Endothelial cell (in vitro differentiated cells): ENCODE measurements around the gene FKBP15. TPM values are rescaled to one million over a fixed set of nuclear protein-coding genes. Genes with fewer than 3 reads are reported as not detected.
"Not testable (repeated sequence)": the region's sequence is repeated elsewhere in the genome, so short reads cannot be mapped to it uniquely, and the experiment has no call there.

Experiments used
- DNase-seq: peaks from one replicate; pipeline ENCODE4 v3.0.0; 2021; ENCODE audit warnings: low spot score
- H3K27ac Mint-ChIP-seq: one replicate; pipeline ENCODE4 v1.8.0; 2021; ENCODE audit warnings: mixed read lengths, inconsistent platforms; ENCODE audit not compliant: unreplicated experiment
- H3K27me3 Mint-ChIP-seq: one replicate; pipeline ENCODE4 v1.8.0; 2021; ENCODE audit warnings: mild to moderate bottlenecking, moderate library complexity, mixed read lengths, inconsistent platforms; ENCODE audit not compliant: unreplicated experiment
- H3K36me3 Mint-ChIP-seq: one replicate; pipeline ENCODE4 v1.8.0; 2021; ENCODE audit warnings: mild to moderate bottlenecking, low read depth, mixed read lengths, inconsistent platforms; ENCODE audit not compliant: unreplicated experiment
- H3K4me1 Mint-ChIP-seq: one replicate; pipeline ENCODE4 v1.8.0; 2021; ENCODE audit warnings: mild to moderate bottlenecking, mixed read lengths, inconsistent platforms; ENCODE audit not compliant: unreplicated experiment
- H3K4me3 Mint-ChIP-seq: one replicate; pipeline ENCODE4 v1.8.0; 2021; ENCODE audit warnings: mild to moderate bottlenecking, mixed read lengths, inconsistent platforms; ENCODE audit not compliant: unreplicated experiment
- H3K9me3 Mint-ChIP-seq: one replicate; pipeline ENCODE4 v1.8.0; 2021; ENCODE audit warnings: mixed read lengths, inconsistent platforms; ENCODE audit not compliant: unreplicated experiment
- total RNA-seq: library from RNA; stranded (reverse); fragmentation: NEBNext Ultra II Directional; extraction: Animal tissue kit (Norgen Biotek cat#: 25700); gene quantifications from one replicate; pipeline ENCODE4 v1.2.1, GENCODE V29; 2021; ENCODE audit not compliant: unreplicated experiment
- TF ChIP-seq, protein P1 (sequence below): fragments of 200-600 bp; sonication (generic); IDR thresholded peaks from one replicate; pipeline ENCODE4 v1.5.0; 2021; ENCODE audit warnings: antibody characterized with exemption; ENCODE audit not compliant: unreplicated experiment

The FKBP15 gene
- total RNA-seq, 1 donor from 2014 or later, result 30.2 TPM

DNA sequence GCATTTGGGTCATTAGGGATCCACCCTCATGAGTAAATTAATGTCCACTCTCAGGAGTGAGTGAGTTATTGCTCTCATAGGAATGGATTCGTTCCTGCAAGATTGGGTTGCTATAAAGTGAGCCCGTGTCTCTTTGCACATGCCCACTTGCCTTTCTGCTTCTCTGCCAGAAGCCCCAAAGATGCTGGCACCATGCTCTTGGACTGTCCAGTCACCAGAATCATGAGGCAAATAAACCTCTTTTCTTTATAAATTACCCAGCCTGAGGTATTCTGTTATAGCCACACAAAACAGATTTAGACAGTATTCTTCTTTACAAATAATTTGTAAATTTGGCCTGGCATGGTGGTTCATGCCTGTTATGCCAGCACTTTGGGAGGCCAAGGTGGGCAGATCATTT is 29.7 kb upstream of the FKBP15 start:
- TF ChIP-seq, protein P1, sequence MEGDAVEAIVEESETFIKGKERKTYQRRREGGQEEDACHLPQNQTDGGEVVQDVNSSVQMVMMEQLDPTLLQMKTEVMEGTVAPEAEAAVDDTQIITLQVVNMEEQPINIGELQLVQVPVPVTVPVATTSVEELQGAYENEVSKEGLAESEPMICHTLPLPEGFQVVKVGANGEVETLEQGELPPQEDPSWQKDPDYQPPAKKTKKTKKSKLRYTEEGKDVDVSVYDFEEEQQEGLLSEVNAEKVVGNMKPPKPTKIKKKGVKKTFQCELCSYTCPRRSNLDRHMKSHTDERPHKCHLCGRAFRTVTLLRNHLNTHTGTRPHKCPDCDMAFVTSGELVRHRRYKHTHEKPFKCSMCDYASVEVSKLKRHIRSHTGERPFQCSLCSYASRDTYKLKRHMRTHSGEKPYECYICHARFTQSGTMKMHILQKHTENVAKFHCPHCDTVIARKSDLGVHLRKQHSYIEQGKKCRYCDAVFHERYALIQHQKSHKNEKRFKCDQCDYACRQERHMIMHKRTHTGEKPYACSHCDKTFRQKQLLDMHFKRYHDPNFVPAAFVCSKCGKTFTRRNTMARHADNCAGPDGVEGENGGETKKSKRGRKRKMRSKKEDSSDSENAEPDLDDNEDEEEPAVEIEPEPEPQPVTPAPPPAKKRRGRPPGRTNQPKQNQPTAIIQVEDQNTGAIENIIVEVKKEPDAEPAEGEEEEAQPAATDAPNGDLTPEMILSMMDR, result no peak
- Mint-ChIP-seq H3K4me3 (no peak overlapping the region), H3K27ac (no peak overlapping the region), H3K4me1 (no peaks in the 10 kb centered on the region), H3K9me3 (no peaks in the 10 kb centered on the region), H3K36me3 (peaks cover 3% of the 10 kb centered on the region), H3K27me3 (no peaks in the 10 kb centered on the region)
- DNase-seq, result no peak

DNA sequence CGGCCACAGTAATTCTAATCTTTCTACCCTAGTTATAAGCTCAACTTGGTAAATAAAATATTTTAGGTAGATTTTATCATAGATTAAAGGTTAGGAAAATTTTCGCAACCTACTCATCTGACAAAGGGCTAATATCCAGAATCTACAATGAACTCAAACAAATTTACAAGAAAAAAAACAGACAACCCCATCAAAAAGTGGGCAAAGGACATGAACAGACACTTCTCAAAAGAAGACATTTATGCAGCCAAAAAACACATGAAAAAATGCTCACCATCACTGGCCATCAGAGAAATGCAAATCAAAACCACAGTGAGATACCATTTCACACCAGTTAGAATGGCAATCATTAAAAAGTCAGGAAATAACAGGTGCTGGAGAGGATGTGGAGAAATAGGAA is 28.6 kb upstream of the FKBP15 start:
- H3K9me3 Mint-ChIP-seq, H3K4me1 Mint-ChIP-seq, H3K4me3 Mint-ChIP-seq, H3K27me3 Mint-ChIP-seq, H3K36me3 Mint-ChIP-seq, H3K27ac Mint-ChIP-seq, DNase-seq: not testable (repeated sequence)

DNA sequence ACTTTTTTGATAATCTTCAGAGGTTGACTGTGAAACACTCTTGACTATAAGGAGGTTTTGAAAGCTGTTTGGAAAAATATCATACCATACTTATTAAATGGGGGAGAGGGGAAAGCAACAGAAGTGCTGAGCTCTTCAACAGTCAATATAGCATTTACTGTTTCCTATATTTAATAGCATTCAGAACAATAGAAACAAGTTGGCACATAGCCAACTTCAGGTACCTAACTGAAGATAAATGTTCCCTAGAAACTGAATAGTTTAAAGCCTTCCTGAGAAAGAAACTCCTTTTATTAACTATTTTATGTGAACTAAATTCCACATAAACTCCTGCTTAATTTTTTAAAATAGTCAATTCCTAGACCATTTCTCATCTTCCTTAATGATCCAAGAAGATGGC is 26.6 kb upstream of the FKBP15 start:
- Mint-ChIP-seq H3K36me3 (peaks cover 3% of the 10 kb centered on the region), H3K4me1 (no peaks in the 10 kb centered on the region), H3K27me3 (no peaks in the 10 kb centered on the region), H3K4me3 (no peak overlapping the region), H3K9me3 (no peaks in the 10 kb centered on the region), H3K27ac (no peak overlapping the region)
- TF ChIP-seq, protein P1, result no peak
- DNase-seq, result no peak

DNA sequence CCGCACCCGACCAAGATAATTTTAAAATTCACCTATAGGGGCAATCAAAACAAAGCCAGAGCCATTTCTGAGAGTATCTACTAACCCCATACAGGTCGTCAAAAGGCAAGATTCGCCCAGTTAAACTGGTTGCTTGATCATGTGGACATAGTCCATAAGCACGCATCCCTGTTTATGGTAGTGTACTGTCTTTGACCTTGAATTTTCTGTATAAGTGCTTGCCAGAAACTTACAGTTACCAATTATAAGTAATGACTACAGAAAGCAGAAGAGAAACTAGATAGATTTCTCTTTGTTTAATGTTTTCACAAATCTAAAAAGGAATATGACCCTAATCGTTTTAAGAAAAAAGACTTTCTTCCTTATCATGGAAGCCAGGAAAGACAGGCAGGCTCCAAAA is 25.9 kb upstream of the FKBP15 start:
- peaks cover 3% of the 10 kb centered on the region for H3K36me3 Mint-ChIP-seq
- H3K4me3 Mint-ChIP-seq, result no peak overlapping the region
- H3K9me3 Mint-ChIP-seq, result no peaks in the 10 kb centered on the region
- H3K27me3 Mint-ChIP-seq, result no peaks in the 10 kb centered on the region
- H3K4me1 Mint-ChIP-seq, result no peaks in the 10 kb centered on the region
- H3K27ac Mint-ChIP-seq, result no peak overlapping the region
- no peak for DNase-seq
- TF ChIP-seq, protein P1, result no peak

DNA sequence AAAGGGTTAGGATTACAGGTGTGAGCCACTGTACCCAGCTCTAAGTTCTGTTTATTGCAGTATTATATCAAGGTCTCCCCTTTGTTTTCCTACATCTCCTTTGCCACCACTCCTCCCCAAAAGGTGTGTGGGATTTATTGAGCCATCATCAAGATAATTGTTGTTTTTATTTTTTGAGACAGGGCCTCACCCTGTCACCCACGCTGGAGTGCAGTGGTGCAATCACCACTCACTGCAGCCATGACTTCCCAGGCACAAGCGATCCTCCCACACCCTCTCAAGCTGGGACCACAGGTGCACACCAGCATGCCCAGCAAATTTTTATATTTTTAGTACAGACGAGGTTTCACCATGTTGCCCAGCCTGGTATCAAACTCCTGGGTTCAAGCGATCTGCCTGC is 24.8 kb upstream of the FKBP15 start:
- Mint-ChIP-seq H3K27ac (peak overlapping the region; percentile 52), H3K36me3 (peaks cover 3% of the 10 kb centered on the region), H3K4me1 (no peaks in the 10 kb centered on the region), H3K4me3 (no peak overlapping the region), H3K27me3 (no peaks in the 10 kb centered on the region), H3K9me3 (no peaks in the 10 kb centered on the region)
- TF ChIP-seq, protein P1, result no peak
- no peak for DNase-seq

DNA sequence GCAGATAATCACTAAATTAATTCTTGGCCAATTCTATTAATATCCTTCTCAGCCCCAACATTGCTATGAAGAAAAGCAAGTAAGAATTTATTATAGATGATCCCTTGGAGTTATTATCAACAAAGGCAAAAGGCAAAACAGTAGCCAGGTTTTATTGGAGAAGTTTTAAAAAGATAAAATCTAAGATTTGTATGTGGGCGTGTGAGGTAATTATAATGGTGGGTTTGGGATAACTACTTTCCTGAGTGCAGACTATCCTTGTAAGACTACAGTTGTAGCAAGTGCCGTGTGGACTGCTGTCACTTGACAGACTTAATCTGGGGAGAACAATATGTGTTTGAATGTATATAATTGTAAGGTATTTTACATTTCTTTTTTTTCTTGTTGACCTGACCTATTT is 23.5 kb upstream of the FKBP15 start:
- TF ChIP-seq, protein P1, result no peak
- H3K4me1 Mint-ChIP-seq, result no peaks in the 10 kb centered on the region
- no peaks in the 10 kb centered on the region for H3K27me3 Mint-ChIP-seq
- DNase-seq, result no peak
- no peak overlapping the region for H3K27ac Mint-ChIP-seq
- H3K4me3 Mint-ChIP-seq, result no peak overlapping the region
- H3K36me3 Mint-ChIP-seq, result no peaks in the 10 kb centered on the region
- H3K9me3 Mint-ChIP-seq, result no peaks in the 10 kb centered on the region
